H1 (cell line): ENCODE data around the gene UCMA. TPM values are rescaled to one million over a fixed set of nuclear protein-coding genes. Genes with fewer than 3 reads are reported as not detected.

Experiments
- CHD1 ChIP-seq: IDR thresholded peaks from 2 replicates; pipeline ENCODE4 v1.6.1; 2012; ENCODE audit warnings: low read depth, low read length, improper control_type of control experiment
- CTCF ChIP-seq, 3 experiments: IDR thresholded peaks; 1 replicate in 2 of 3; 2 replicates in 1 of 3; pipeline versions ENCODE4 v1.5.1 to v1.6.1; 2011; ENCODE audit warnings: low read length in 3 of 3, mild to moderate bottlenecking in 3 of 3, inconsistent platforms in 2 of 3, low read depth in 1 of 3, moderate library complexity in 1 of 3; ENCODE audit not compliant: insufficient read depth in 1 of 3; ENCODE audit errors: control extremely low read depth in 1 of 3
- NRF1 ChIP-seq: IDR thresholded peaks from 2 replicates; pipeline ENCODE4 v1.6.1; 2011; ENCODE audit warnings: mild to moderate bottlenecking, low read depth, low read length, improper control_type of control experiment
- polyA plus RNA-seq, 7 experiments: library from polyadenylated mRNA; depleted of rRNA in 3 of 7; stranded (reverse) in 5 of 7; unstranded in 2 of 7; fragments of >200 nt in 5 of 7; fragments of 200-250 nt in 2 of 7; gene quantifications; 1 replicate in 5 of 7; 2 replicates in 1 of 7; 4 replicates in 1 of 7; pipeline versions ENCODE4 v1.2.1 to v1.2.3, GENCODE V29; 2011 to 2013; ENCODE audit warnings: missing spikeins in 2 of 7, mixed read lengths in 2 of 7
- total RNA-seq: library from RNA; stranded (reverse); fragmentation: NEBNext Ultra II Directional; extraction: Animal tissue kit (Norgen Biotek cat#: 25700); gene quantifications from 2 replicates; pipeline ENCODE4 v1.2.1, GENCODE V29; 2021

UCMA gene
- total and polyA plus RNA-seq, 2 of the 8 experiments (the other 6 are each of a cell fraction or from before 2014, with no cell fraction given) = 1.2 to 4.6 TPM

- TF ChIP-seq CTCF (IDR thresholded peaks at IDR 0.05; ENCODE audit: control extremely low read depth in 1 of 3, insufficient read depth in 1 of 3, low read depth in 1 of 3, low read length in 3 of 3) (no peak), CHD1 (no peak), NRF1 (no peak)
- TF ChIP-seq, all 59 proteins: peak for 0
Measured at GRCh38 chr10:13182424-13182823, 51.8 kb downstream of the UCMA start (continued).
